Epithelial cell of proximal tubule (primary cell): ENCODE measurements around the gene ADAM19. TPM values are rescaled to one million over a fixed set of nuclear protein-coding genes. Genes with fewer than 3 reads are reported as not detected.

Experiments
- DNase-seq: peaks from one replicate; pipeline ENCODE4 v3.0.0-alpha.2; 2011; ENCODE audit warnings: low read depth
- H3K4me3 ChIP-seq: 2 replicates; pipeline ENCODE4 v1.5.1; 2011; ENCODE audit warnings: low read depth, mild to moderate bottlenecking, low read length
- total RNA-seq: library from RNA; depleted of rRNA; stranded (reverse); fragments of >200 nt; gene quantifications from 2 replicates; pipeline ENCODE4 v1.2.3, GENCODE V29; 2015
- TF ChIP-seq, protein P1 (sequence below): conservative IDR thresholded peaks from 2 replicates; pipeline ENCODE4 v1.5.1; 2012; ENCODE audit warnings: low read depth, mild to moderate bottlenecking, low read length

Gene ADAM19
- total RNA-seq, 1 donor from 2014 or later = 19.3 TPM

DNA sequence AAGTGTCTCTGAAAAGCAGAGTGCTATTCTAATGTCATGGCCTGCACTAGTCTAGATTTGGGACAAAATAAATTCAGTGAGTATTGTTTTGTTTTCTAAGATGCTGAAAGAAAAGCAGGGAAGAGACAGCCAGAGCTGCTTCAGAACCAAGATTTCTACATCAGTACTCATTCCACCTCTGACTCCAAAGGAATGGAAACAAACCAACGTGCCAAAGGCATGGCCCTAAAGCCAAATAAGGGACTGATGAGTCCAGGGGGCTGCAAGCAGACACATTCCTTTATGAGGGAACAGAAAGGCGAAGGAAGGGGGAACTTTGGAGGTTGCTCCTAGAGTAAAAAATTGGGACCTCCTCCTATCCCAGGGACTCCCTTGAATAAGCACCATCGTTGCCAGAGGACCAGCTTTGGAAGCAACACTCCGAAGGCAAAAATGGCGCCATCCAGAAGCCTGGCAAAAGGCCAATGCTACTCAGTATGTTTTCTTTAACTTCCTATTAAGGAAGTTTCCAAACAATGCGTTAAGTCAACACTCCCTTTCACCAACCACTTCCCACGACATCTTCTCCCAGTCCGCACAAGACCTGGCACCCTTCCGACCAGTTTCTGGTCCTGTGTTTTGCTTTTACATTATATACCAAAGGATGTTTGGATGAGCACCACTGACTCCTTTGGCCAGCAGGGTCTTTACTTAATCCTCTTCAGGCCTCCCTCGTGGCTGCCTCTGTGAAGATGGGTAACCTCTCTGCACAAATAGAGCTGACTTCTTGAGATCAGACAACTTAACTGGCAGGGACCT, 31.6 kb downstream of the ADAM19 start:
- no peak overlapping the region for H3K4me3 ChIP-seq
- no peak for DNase-seq
- TF ChIP-seq, protein P1, sequence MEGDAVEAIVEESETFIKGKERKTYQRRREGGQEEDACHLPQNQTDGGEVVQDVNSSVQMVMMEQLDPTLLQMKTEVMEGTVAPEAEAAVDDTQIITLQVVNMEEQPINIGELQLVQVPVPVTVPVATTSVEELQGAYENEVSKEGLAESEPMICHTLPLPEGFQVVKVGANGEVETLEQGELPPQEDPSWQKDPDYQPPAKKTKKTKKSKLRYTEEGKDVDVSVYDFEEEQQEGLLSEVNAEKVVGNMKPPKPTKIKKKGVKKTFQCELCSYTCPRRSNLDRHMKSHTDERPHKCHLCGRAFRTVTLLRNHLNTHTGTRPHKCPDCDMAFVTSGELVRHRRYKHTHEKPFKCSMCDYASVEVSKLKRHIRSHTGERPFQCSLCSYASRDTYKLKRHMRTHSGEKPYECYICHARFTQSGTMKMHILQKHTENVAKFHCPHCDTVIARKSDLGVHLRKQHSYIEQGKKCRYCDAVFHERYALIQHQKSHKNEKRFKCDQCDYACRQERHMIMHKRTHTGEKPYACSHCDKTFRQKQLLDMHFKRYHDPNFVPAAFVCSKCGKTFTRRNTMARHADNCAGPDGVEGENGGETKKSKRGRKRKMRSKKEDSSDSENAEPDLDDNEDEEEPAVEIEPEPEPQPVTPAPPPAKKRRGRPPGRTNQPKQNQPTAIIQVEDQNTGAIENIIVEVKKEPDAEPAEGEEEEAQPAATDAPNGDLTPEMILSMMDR = no peak

- TF ChIP-seq, protein P1 = no peak
- no peak overlapping the region for H3K4me3 ChIP-seq
- no peak for DNase-seq
Measured at GRCh38 chr5:157542282-157543000, 33.1 kb downstream of the ADAM19 start.

DNA sequence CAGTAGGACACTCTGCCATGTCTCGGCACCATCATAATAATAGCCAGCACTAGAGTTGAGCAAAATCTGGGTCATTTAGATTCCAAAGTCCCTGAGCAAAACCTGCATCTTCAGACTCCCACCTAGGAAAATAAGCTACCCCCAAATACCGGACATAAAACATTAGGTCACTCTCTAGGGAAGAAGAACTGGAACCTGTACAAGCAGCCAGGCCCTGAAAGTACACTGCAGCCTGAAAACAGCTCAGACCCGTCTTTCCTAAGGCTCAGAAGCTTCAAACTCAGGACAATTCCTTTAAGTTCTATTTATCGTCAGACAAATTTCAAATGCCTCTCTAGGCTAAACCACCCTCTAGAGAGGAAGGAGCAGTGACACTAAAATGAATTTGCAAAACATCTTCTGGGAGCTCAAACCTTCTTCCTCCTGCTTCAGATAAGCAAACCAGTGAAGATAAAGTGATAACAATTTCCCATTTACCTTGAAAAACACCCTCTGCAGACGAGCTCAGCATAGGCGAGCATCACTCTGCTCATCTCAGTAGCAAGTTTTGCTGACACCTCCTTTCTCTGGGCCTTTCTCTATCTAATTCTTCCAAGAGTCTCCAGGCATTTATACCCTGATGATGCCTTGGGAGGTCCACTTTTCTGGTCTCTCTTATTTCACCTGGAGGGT, 34.0 kb downstream of the ADAM19 start:
- DNase-seq = no peak
- TF ChIP-seq, protein P1 = no peak
- no peak overlapping the region for H3K4me3 ChIP-seq

- TF ChIP-seq, protein P1 = no peak
- DNase-seq = no peak
- no peak overlapping the region for H3K4me3 ChIP-seq
Measured at GRCh38 chr5:157540707-157541446, 34.7 kb downstream of the ADAM19 start.

- TF ChIP-seq, protein P1 = no peak
- no peak overlapping the region for H3K4me3 ChIP-seq
- DNase-seq = no peak
Measured at GRCh38 chr5:157540124-157540523, 35.5 kb downstream of the ADAM19 start.

GRCh38 chr5:157539503-157540022, 36.0 kb downstream of the ADAM19 start:
- DNase-seq = no peak
- H3K4me3 ChIP-seq = no peak overlapping the region
- TF ChIP-seq, protein P1 = no peak
